ENCODE data around the gene SECISBP2L.

DNA sequence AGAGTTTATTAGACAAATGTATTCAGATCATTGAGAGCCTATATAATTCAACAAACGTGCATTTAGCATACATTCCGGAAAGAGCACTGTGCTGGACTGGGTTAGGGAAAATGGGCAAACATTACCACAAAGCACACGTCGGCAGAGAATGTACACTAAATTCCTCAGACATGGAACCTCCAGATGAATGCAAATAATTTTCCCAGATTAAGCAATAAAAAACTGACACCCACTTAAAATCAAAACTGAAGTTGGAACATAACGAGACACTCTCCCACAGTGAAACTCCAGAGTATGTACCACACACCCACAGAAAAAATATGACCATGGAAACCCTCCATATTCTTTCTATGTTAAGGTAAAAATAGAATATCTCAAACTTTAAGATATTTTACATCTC is 4.8 kb downstream of the SECISBP2L start:
- TF ChIP-seq EZH2phosphoT487 (IDR thresholded peaks at IDR 0.05; ENCODE audit: low read depth), result no peak
- TF ChIP-seq, protein P1, sequence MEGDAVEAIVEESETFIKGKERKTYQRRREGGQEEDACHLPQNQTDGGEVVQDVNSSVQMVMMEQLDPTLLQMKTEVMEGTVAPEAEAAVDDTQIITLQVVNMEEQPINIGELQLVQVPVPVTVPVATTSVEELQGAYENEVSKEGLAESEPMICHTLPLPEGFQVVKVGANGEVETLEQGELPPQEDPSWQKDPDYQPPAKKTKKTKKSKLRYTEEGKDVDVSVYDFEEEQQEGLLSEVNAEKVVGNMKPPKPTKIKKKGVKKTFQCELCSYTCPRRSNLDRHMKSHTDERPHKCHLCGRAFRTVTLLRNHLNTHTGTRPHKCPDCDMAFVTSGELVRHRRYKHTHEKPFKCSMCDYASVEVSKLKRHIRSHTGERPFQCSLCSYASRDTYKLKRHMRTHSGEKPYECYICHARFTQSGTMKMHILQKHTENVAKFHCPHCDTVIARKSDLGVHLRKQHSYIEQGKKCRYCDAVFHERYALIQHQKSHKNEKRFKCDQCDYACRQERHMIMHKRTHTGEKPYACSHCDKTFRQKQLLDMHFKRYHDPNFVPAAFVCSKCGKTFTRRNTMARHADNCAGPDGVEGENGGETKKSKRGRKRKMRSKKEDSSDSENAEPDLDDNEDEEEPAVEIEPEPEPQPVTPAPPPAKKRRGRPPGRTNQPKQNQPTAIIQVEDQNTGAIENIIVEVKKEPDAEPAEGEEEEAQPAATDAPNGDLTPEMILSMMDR (IDR thresholded peaks at IDR 0.05; ENCODE audit: low read depth, low read length), result no peak

Measured in OCI-LY3 (cell line).